OCI-LY1 (cell line): Measurements from ENCODE around the gene SLC6A2.
"Not testable (repeated sequence)": the region's sequence is repeated elsewhere in the genome, so short reads cannot be mapped to it uniquely, and the experiment has no call there.

Source experiments
- H2AFZ ChIP-seq: fragments of 200-600 bp; sonication (generic), shearing (Covaris generic); 2 replicates; pipeline ENCODE4 v1.6.0; 2014; ENCODE audit warnings: antibody characterized with exemption, mild to moderate bottlenecking, low read length
- H3F3A ChIP-seq: fragments of 200-600 bp; sonication (generic), shearing (Covaris generic); 2 replicates; pipeline ENCODE4 v1.6.0; 2014; ENCODE audit warnings: mild to moderate bottlenecking, antibody characterized with exemption, low read length, moderate library complexity; ENCODE audit not compliant: insufficient read depth
- H3K27ac ChIP-seq: fragments of 200-600 bp; sonication (generic); 2 replicates; pipeline ENCODE4 v1.5.1; 2014; ENCODE audit warnings: low read length, mixed run types, mild to moderate bottlenecking, low read depth; ENCODE audit not compliant: poor library complexity, severe bottlenecking
- H3K27me3 ChIP-seq: fragments of 200-600 bp; sonication (generic); 2 replicates; pipeline ENCODE4 v1.6.0; 2014; ENCODE audit warnings: antibody characterized with exemption, mild to moderate bottlenecking, low read length, moderate library complexity; ENCODE audit not compliant: insufficient read depth
- H3K36me3 ChIP-seq: fragments of 200-600 bp; sonication (generic); 2 replicates; pipeline ENCODE4 v1.6.1; 2014; ENCODE audit warnings: mild to moderate bottlenecking, antibody characterized with exemption, low read length, moderate library complexity, mixed read lengths; ENCODE audit not compliant: insufficient read depth
- H3K4me1 ChIP-seq: fragments of 200-600 bp; sonication (generic); 2 replicates; pipeline ENCODE4 v1.5.1; 2014; ENCODE audit warnings: mild to moderate bottlenecking, low read length, moderate library complexity; ENCODE audit not compliant: insufficient read depth, severe bottlenecking
- H3K4me2 ChIP-seq: fragments of 200-600 bp; sonication (generic), shearing (Covaris generic); 2 replicates; pipeline ENCODE4 v1.6.1; 2014; ENCODE audit warnings: low read length
- H3K4me3 ChIP-seq: fragments of 200-600 bp; sonication (generic); 2 replicates; pipeline ENCODE4 v1.5.1; 2014; ENCODE audit warnings: low read length, low read depth, mild to moderate bottlenecking, mixed read lengths; ENCODE audit not compliant: poor library complexity, severe bottlenecking
- H3K79me2 ChIP-seq: fragments of 200-600 bp; shearing (Covaris generic); 2 replicates; pipeline ENCODE4 v1.6.1; 2016; ENCODE audit warnings: mixed run types, low read length, mixed read lengths; ENCODE audit not compliant: insufficient read depth
- H3K9ac ChIP-seq: fragments of 200-600 bp; sonication (generic), shearing (Covaris generic); 2 replicates; pipeline ENCODE4 v1.6.1; 2014; ENCODE audit warnings: mild to moderate bottlenecking, low read length, mixed read lengths
- H3K9me2 ChIP-seq: fragments of 200-600 bp; sonication (generic), shearing (Covaris generic); 2 replicates; pipeline ENCODE4 v1.6.1; 2014; ENCODE audit warnings: low read depth, mild to moderate bottlenecking, low read length, mixed read lengths
- H3K9me3 ChIP-seq: fragments of 200-600 bp; shearing (Covaris generic); 2 replicates; pipeline ENCODE4 v1.6.1; 2014; ENCODE audit warnings: low read length, mixed read lengths
- H4K20me1 ChIP-seq: fragments of 200-600 bp; sonication (generic), shearing (Covaris generic); 2 replicates; pipeline ENCODE4 v1.6.0; 2016; ENCODE audit warnings: mild to moderate bottlenecking, low read length; ENCODE audit not compliant: insufficient read depth
- CTCF ChIP-seq: fragments of 200-600 bp; sonication (generic), shearing (Covaris generic); IDR thresholded peaks from 2 replicates; pipeline ENCODE4 v1.5.1; 2017; ENCODE audit warnings: mild to moderate bottlenecking, antibody characterized with exemption, low read length, moderate library complexity, mixed read lengths
- EZH2 ChIP-seq: fragments of 200-600 bp; sonication (generic), shearing (Covaris generic); IDR thresholded peaks from 2 replicates; pipeline ENCODE4 v1.8.0; 2017; ENCODE audit warnings: borderline replicate concordance, mixed run types, mild to moderate bottlenecking, antibody characterized with exemption, low read length, moderate library complexity, mixed read lengths

The SLC6A2 gene

GRCh38 chr16:55655897-55656681 is at the start of gene SLC6A2:
TSS of gene SLC6A2 (plus strand) at chr16:55655988. CDS start at chr16:55656695, 707 bp downstream.
- Histone ChIP-seq H3K4me1 (no peaks in the 10 kb centered on the region), H3K79me2 (no peaks in the 10 kb centered on the region), H3K27ac (no peak within 1 kb of the TSS), H2AFZ (no peak within 1 kb of the TSS), H3F3A (no peaks in the 10 kb centered on the region), H3K4me2 (no peak within 1 kb of the TSS), H3K9ac (no peak within 1 kb of the TSS), H3K36me3 (no peaks in the 10 kb centered on the region), H3K27me3 (no peaks in the 10 kb centered on the region), H4K20me1 (no peaks in the 10 kb centered on the region), H3K9me3 (no peaks in the 10 kb centered on the region), H3K4me3 (no peak within 1 kb of the TSS), H3K9me2 (no peaks in the 10 kb centered on the region)
- TF ChIP-seq CTCF (no peak), EZH2 (no peak)

GRCh38 chr16:55613613-55614335 is 42.0 kb upstream of the SLC6A2 start:
- no peaks in the 10 kb centered on the region for H3F3A ChIP-seq
- no peaks in the 10 kb centered on the region for H3K4me1 ChIP-seq
- no peaks in the 10 kb centered on the region for H3K27me3 ChIP-seq
- no peak overlapping the region for H2AFZ ChIP-seq
- no peaks in the 10 kb centered on the region for H4K20me1 ChIP-seq
- H3K9me3 ChIP-seq: no peaks in the 10 kb centered on the region
- H3K27ac ChIP-seq: no peak overlapping the region
- H3K9ac ChIP-seq: no peak overlapping the region
- no peak overlapping the region for H3K4me2 ChIP-seq
- H3K9me2 ChIP-seq: no peaks in the 10 kb centered on the region
- TF ChIP-seq CTCF (no peak), EZH2 (no peak)
- no peak overlapping the region for H3K4me3 ChIP-seq
- H3K79me2 ChIP-seq: no peaks in the 10 kb centered on the region
- H3K36me3 ChIP-seq: no peaks in the 10 kb centered on the region

- no peaks in the 10 kb centered on the region for H3F3A ChIP-seq
- no peak overlapping the region for H3K9ac ChIP-seq
- no peak overlapping the region for H2AFZ ChIP-seq
- no peaks in the 10 kb centered on the region for H3K4me1 ChIP-seq
- H4K20me1 ChIP-seq: no peaks in the 10 kb centered on the region
- no peak overlapping the region for H3K4me3 ChIP-seq
- no peak overlapping the region for H3K4me2 ChIP-seq
- no peaks in the 10 kb centered on the region for H3K9me3 ChIP-seq
- H3K9me2 ChIP-seq: no peaks in the 10 kb centered on the region
- H3K79me2 ChIP-seq: no peaks in the 10 kb centered on the region
- H3K36me3 ChIP-seq: no peaks in the 10 kb centered on the region
- no peak for TF ChIP-seq EZH2
- TF ChIP-seq CTCF: no peak
- H3K27me3 ChIP-seq: no peaks in the 10 kb centered on the region
- no peak overlapping the region for H3K27ac ChIP-seq
These were observed 40.7 kb upstream of the SLC6A2 start for GRCh38 chr16:55615071-55615470.

GRCh38 chr16:55615670-55616069 is 40.1 kb upstream of the SLC6A2 start:
- H3K9ac ChIP-seq, H4K20me1 ChIP-seq, H3K9me3 ChIP-seq, H3K79me2 ChIP-seq, H2AFZ ChIP-seq, H3K4me1 ChIP-seq, H3K27me3 ChIP-seq, H3K27ac ChIP-seq, H3F3A ChIP-seq, H3K36me3 ChIP-seq, H3K4me3 ChIP-seq, H3K4me2 ChIP-seq, H3K9me2 ChIP-seq: not testable (repeated sequence)
